H9 (cell line): ENCODE results near the gene TMTC2. TPM values are rescaled to one million over a fixed set of nuclear protein-coding genes. Genes with fewer than 3 reads are reported as not detected.

Experiments
- DNase-seq: peaks from one replicate; pipeline ENCODE4 v3.0.0-alpha.2; 2017
- H2AFZ ChIP-seq: one replicate; pipeline ENCODE4 v1.6.1; 2013; ENCODE audit warnings: mild to moderate bottlenecking, low read length, control low read depth, moderate library complexity
- H2AK5ac ChIP-seq: 2 replicates; pipeline ENCODE4 v1.6.1; 2013; ENCODE audit warnings: low read length, control low read depth, mixed read lengths; ENCODE audit not compliant: insufficient read length
- H2BK120ac ChIP-seq: one replicate; pipeline ENCODE4 v1.6.1; 2013; ENCODE audit warnings: low read depth, mild to moderate bottlenecking, low read length, control low read depth, inconsistent platforms; ENCODE audit not compliant: poor library complexity, severe bottlenecking
- H2BK12ac ChIP-seq: 2 replicates; pipeline ENCODE4 v1.6.1; 2013; ENCODE audit warnings: low read length, control low read depth, mixed read lengths, low read depth; ENCODE audit not compliant: insufficient read length
- H2BK15ac ChIP-seq: 2 replicates; pipeline ENCODE4 v1.6.1; 2013; ENCODE audit warnings: low read depth, low read length, control low read depth
- H2BK20ac ChIP-seq: one replicate; pipeline ENCODE4 v1.6.1; 2013; ENCODE audit warnings: low read depth, mild to moderate bottlenecking, low read length, control low read depth, inconsistent platforms; ENCODE audit not compliant: poor library complexity, severe bottlenecking
- H2BK5ac ChIP-seq: 2 replicates; pipeline ENCODE4 v1.6.1; 2013; ENCODE audit warnings: low read length, control low read depth, mixed read lengths; ENCODE audit not compliant: insufficient read length
- H3K14ac ChIP-seq: 2 replicates; pipeline ENCODE4 v1.6.1; 2013; ENCODE audit warnings: low read length, control low read depth; ENCODE audit not compliant: insufficient read depth
- H3K18ac ChIP-seq: 2 replicates; pipeline ENCODE4 v1.6.1; 2013; ENCODE audit warnings: low read depth, mild to moderate bottlenecking, mixed read lengths, low read length, control low read depth; ENCODE audit not compliant: insufficient read length
- H3K23ac ChIP-seq: 2 replicates; pipeline ENCODE4 v1.6.1; 2013; ENCODE audit warnings: low read length, control low read depth, mixed read lengths, low read depth; ENCODE audit not compliant: insufficient read length
- H3K23me2 ChIP-seq: 2 replicates; pipeline ENCODE4 v1.6.1; 2013; ENCODE audit warnings: low read depth, mild to moderate bottlenecking, mixed read lengths, low read length, control low read depth; ENCODE audit not compliant: insufficient read length, poor library complexity, severe bottlenecking
- H3K27ac ChIP-seq: 2 replicates; pipeline ENCODE4 v1.5.1; 2013; ENCODE audit warnings: low read length, control low read depth, mixed read lengths, low read depth; ENCODE audit not compliant: insufficient read length
- H3K27me3 ChIP-seq: 2 replicates; pipeline ENCODE4 v1.6.1; 2013; ENCODE audit warnings: low read length, control low read depth, inconsistent platforms; ENCODE audit not compliant: insufficient read depth
- H3K4ac ChIP-seq: 2 replicates; pipeline ENCODE4 v1.6.1; 2013; ENCODE audit warnings: low read depth, mild to moderate bottlenecking, control low read depth, inconsistent platforms, low read length, moderate library complexity
- H3K4me1 ChIP-seq: 2 replicates; pipeline ENCODE4 v1.6.1; 2013; ENCODE audit warnings: low read length, control low read depth, inconsistent platforms; ENCODE audit not compliant: insufficient read depth
- H3K4me2 ChIP-seq: 2 replicates; pipeline ENCODE4 v1.6.1; 2013; ENCODE audit warnings: low read length, control low read depth, mixed read lengths; ENCODE audit not compliant: insufficient read length, insufficient read depth
- H3K56ac ChIP-seq: 2 replicates; pipeline ENCODE4 v1.6.1; 2013; ENCODE audit warnings: low read depth, mild to moderate bottlenecking, mixed read lengths, low read length, control low read depth; ENCODE audit not compliant: insufficient read length
- H3K79me1 ChIP-seq: 2 replicates; pipeline ENCODE4 v1.6.1; 2013; ENCODE audit warnings: low read depth, mild to moderate bottlenecking, moderate library complexity, low read length, control low read depth, inconsistent platforms; ENCODE audit not compliant: insufficient read depth, poor library complexity, severe bottlenecking
- H3K79me2 ChIP-seq: 2 replicates; pipeline ENCODE4 v1.6.1; 2013; ENCODE audit warnings: low read length, control low read depth, inconsistent platforms; ENCODE audit not compliant: insufficient read depth
- H3K9ac ChIP-seq: 2 replicates; pipeline ENCODE4 v1.6.1; 2013; ENCODE audit warnings: low read length, control low read depth, mixed read lengths; ENCODE audit not compliant: insufficient read length; ENCODE audit errors: extremely low read depth
- H3K9me3 ChIP-seq: one replicate; pipeline ENCODE4 v1.6.1; 2013; ENCODE audit warnings: low read depth, low read length, inconsistent platforms; ENCODE audit not compliant: control insufficient read depth
- H3T11ph ChIP-seq: one replicate; pipeline ENCODE4 v1.6.1; 2013; ENCODE audit warnings: mild to moderate bottlenecking, low read length, control low read depth, inconsistent platforms
- H4K20me1 ChIP-seq: one replicate; pipeline ENCODE4 v1.6.1; 2013; ENCODE audit not compliant: control insufficient read depth, insufficient read length, insufficient read depth
- H4K5ac ChIP-seq: 2 replicates; pipeline ENCODE4 v1.6.1; 2013; ENCODE audit warnings: low read depth, mild to moderate bottlenecking, mixed read lengths, low read length, control low read depth; ENCODE audit not compliant: insufficient read length
- H4K8ac ChIP-seq: replicated peaks from 2 replicates; pipeline ENCODE4 v1.6.1; 2013; ENCODE audit warnings: low read length, control low read depth, mixed read lengths, low read depth; ENCODE audit not compliant: insufficient read length
- H4K91ac ChIP-seq: 2 replicates; pipeline ENCODE4 v1.6.1; 2013; ENCODE audit warnings: low read depth, mild to moderate bottlenecking, moderate library complexity, mixed read lengths, low read length, control low read depth; ENCODE audit not compliant: insufficient read length
- H3K27ac Mint-ChIP-seq, 3 experiments: 2 replicates in 2 of 3; 3 replicates in 1 of 3; pipeline ENCODE4 v1.8.0; 2020 to 2021; ENCODE audit warnings: mixed read lengths in 3 of 3, mild to moderate bottlenecking in 1 of 3, moderate library complexity in 1 of 3
- H3K27me3 Mint-ChIP-seq: 2 replicates; pipeline ENCODE4 v1.8.0; 2021; ENCODE audit warnings: low read depth, mild to moderate bottlenecking, moderate library complexity, mixed read lengths
- H3K36me3 Mint-ChIP-seq, 3 experiments: 2 replicates in 2 of 3; 3 replicates in 1 of 3; pipeline ENCODE4 v1.8.0; 2020 to 2021; ENCODE audit warnings: low read depth in 3 of 3, mixed read lengths in 3 of 3; ENCODE audit not compliant: insufficient read depth in 1 of 3
- H3K4me1 Mint-ChIP-seq, 2 experiments: 2 replicates each; pipeline ENCODE4 v1.8.0; 2020; ENCODE audit warnings: mixed read lengths in 2 of 2
- H3K4me3 Mint-ChIP-seq, 2 experiments: 2 replicates in 1 of 2; 3 replicates in 1 of 2; pipeline ENCODE4 v1.8.0; 2020 to 2021; ENCODE audit warnings: mild to moderate bottlenecking in 2 of 2, mixed read lengths in 2 of 2, moderate library complexity in 1 of 2
- H3K9me3 Mint-ChIP-seq, 2 experiments: 2 replicates in 1 of 2; 3 replicates in 1 of 2; pipeline ENCODE4 v1.8.0; 2020; ENCODE audit warnings: mild to moderate bottlenecking in 2 of 2, mixed read lengths in 2 of 2, moderate library complexity in 1 of 2
- CTCF ChIP-seq: fragments of 200-600 bp; sonication (generic); conservative IDR thresholded peaks from 3 replicates; pipeline ENCODE4 v1.8.0; 2021; ENCODE audit warnings: antibody characterized with exemption, mild to moderate bottlenecking
- WGBS: extraction: QIAGEN DNeasy Blood & Tissue Kit; methylation state at CpG from one replicate; pipeline ENCODE4 v1.1.7; 2013; ENCODE audit warnings: missing lambda C conversion rate, low lambda C conversion rate, mixed read lengths; ENCODE audit not compliant: insufficient read length; ENCODE audit errors: extremely low coverage; 5-methylcytosine and 5-hydroxymethylcytosine counted together
- total RNA-seq: library from RNA; stranded (reverse); gene quantifications from 2 replicates; pipeline ENCODE4 v1.2.1, GENCODE V29; 2021

Gene TMTC2
- total RNA-seq, 1 experiment from 2014 or later, result 3.1 TPM

GRCh38 chr12:83074358-83074894, 387.7 kb downstream of the TMTC2 start:
- Histone ChIP-seq H4K20me1 (no peaks in the 10 kb centered on the region), H2BK15ac (no peak overlapping the region), H3K9me3 (no peaks in the 10 kb centered on the region), H3T11ph (no peak overlapping the region), H2BK5ac (no peak overlapping the region), H3K23me2 (no peaks in the 10 kb centered on the region), H3K27ac (no peak overlapping the region), H3K4me2 (no peak overlapping the region), H4K91ac (no peak overlapping the region), H2AK5ac (no peak overlapping the region), H3K4me1 (no peaks in the 10 kb centered on the region; the same call in 1 of the 2 replicates), H2BK20ac (no peak overlapping the region), H3K79me2 (no peaks in the 10 kb centered on the region), H2BK120ac (no peak overlapping the region), H4K8ac (no peak overlapping the region), H4K5ac (no peak overlapping the region), H3K27me3 (no peaks in the 10 kb centered on the region), H3K4ac (no peak overlapping the region), H3K23ac (no peak overlapping the region), H3K56ac (no peak overlapping the region), H2AFZ (no peak overlapping the region), H3K18ac (no peak overlapping the region), H2BK12ac (no peak overlapping the region), H3K79me1 (no peaks in the 10 kb centered on the region), H3K9ac (no peak overlapping the region), H3K14ac (0 out of 2 replicates have a peak overlapping the region, but pooled peaks have one; percentile 24)
- peaks cover 6 to 11% of the 10 kb centered on the region in 2 experiments; a peak in 4 of 5 replicates for H3K9me3 Mint-ChIP-seq
- H3K27me3 Mint-ChIP-seq, result no peaks in the 10 kb centered on the region; the same call in 1 of the 2 replicates
- DNase-seq, result peak; percentile 33
- H3K27ac Mint-ChIP-seq, result peak overlapping the region in 2 of 3 experiments; percentile 51 to 92; a peak in 2 of 7 replicates
- peaks cover 9 to 10% of the 10 kb centered on the region in 2 experiments for H3K4me1 Mint-ChIP-seq
- peaks cover 0 to 31% (median 8%) of the 10 kb centered on the region in 3 experiments; a peak in 6 of 7 replicates for H3K36me3 Mint-ChIP-seq
- TF ChIP-seq CTCF, result no peak
- no peak overlapping the region for H3K4me3 Mint-ChIP-seq
- no CpG with 5 or more reads among the region's 6 CpGs for WGBS
